PC-9 (cell line): ENCODE data around the gene EBF4. TPM values are rescaled to one million over a fixed set of nuclear protein-coding genes. Genes with fewer than 3 reads are reported as not detected.

Experiments used
- BruUV-seq: library from RNA; stranded (reverse); fragments of 400-500 nt; replicated peaks from 2 replicates; lab custom pipeline; 2021; lab: Mats Ljungman, UMichigan
- CTCF ChIA-PET: fragments of 300-600 bp; sonication (Branson Sonifier 250); formaldehyde crosslinking; loops from one replicate; lab custom pipeline; 2022; ENCODE audit warnings: antibody characterized with exemption; lab: Charles Lee
- POLR2A ChIA-PET: fragments of 300-600 bp; sonication (Branson Sonifier 250); formaldehyde crosslinking; loops from one replicate; lab custom pipeline; 2022; ENCODE audit warnings: antibody characterized with exemption; ENCODE audit not compliant: unreplicated experiment; lab: Charles Lee
- DNase-seq, 2 experiments: peaks; one replicate each; pipeline versions ENCODE4 v3.0.0 to v3.0.0-alpha.2; 2015 to 2022; ENCODE audit warnings: mixed read lengths in 1 of 2
- H2AFZ ChIP-seq: fragments of 200-600 bp; sonication (generic); 2 replicates; pipeline ENCODE4 v1.8.1; 2017; ENCODE audit warnings: antibody characterized with exemption
- H3F3A ChIP-seq: fragments of 200-600 bp; sonication (generic); 2 replicates; pipeline ENCODE4 v1.8.1; 2017; ENCODE audit warnings: antibody characterized with exemption, mild to moderate bottlenecking, low read depth; ENCODE audit not compliant: insufficient read depth
- H3K27ac ChIP-seq: fragments of 200-600 bp; sonication (generic); 2 replicates; pipeline ENCODE4 v1.6.1; 2016; ENCODE audit warnings: mixed run types
- H3K27me3 ChIP-seq: fragments of 200-600 bp; sonication (generic); 2 replicates; pipeline ENCODE4 v1.6.1; 2016; ENCODE audit warnings: low read depth, mixed run types; ENCODE audit not compliant: insufficient read depth
- H3K36me3 ChIP-seq: fragments of 200-600 bp; sonication (generic); 2 replicates; pipeline ENCODE4 v1.6.1; 2016; ENCODE audit warnings: low read depth, mixed run types
- H3K4me1 ChIP-seq: fragments of 200-600 bp; sonication (generic); replicated peaks from 2 replicates; pipeline ENCODE4 v1.6.1; 2016; ENCODE audit warnings: mixed run types; ENCODE audit not compliant: insufficient read depth
- H3K4me2 ChIP-seq: fragments of 200-600 bp; sonication (generic); 2 replicates; pipeline ENCODE4 v1.6.1; 2017; ENCODE audit warnings: mixed run types
- H3K4me3 ChIP-seq: fragments of 200-600 bp; sonication (generic); 2 replicates; pipeline ENCODE4 v1.6.1; 2016; ENCODE audit warnings: mixed run types
- H3K79me2 ChIP-seq: fragments of 200-600 bp; sonication (generic); 2 replicates; pipeline ENCODE4 v1.6.1; 2017; ENCODE audit warnings: low read depth, mixed run types
- H3K9me2 ChIP-seq: fragments of 200-600 bp; sonication (generic); 2 replicates; pipeline ENCODE4 v1.8.1; 2017; ENCODE audit warnings: mild to moderate bottlenecking; ENCODE audit not compliant: insufficient read depth
- H3K9me3 ChIP-seq: fragments of 200-600 bp; sonication (generic); 2 replicates; pipeline ENCODE4 v1.8.1; 2016; ENCODE audit warnings: low read depth; ENCODE audit not compliant: insufficient read depth
- H4K20me1 ChIP-seq: fragments of 200-600 bp; sonication (generic); 2 replicates; pipeline ENCODE4 v1.8.1; 2017; ENCODE audit not compliant: insufficient read depth
- CTCF ChIP-seq: fragments of 200-600 bp; sonication (generic); conservative IDR thresholded peaks from 2 replicates; pipeline ENCODE4 v1.6.1; 2017; ENCODE audit warnings: mixed run types, antibody characterized with exemption, mild to moderate bottlenecking, moderate library complexity
- EZH2 ChIP-seq: fragments of 200-600 bp; sonication (generic); IDR thresholded peaks from 2 replicates; pipeline ENCODE4 v1.8.0; 2017; ENCODE audit warnings: antibody characterized with exemption, low read depth
- intact Hi-C: fragments of 100-400 bp; cut with micrococcal nuclease; formaldehyde crosslinking; loops from one replicate; pipeline ENCODE4 v1.10.0; 2022; ENCODE audit not compliant: unreplicated experiment
- total RNA-seq: library from RNA; stranded (reverse); gene quantifications from 2 replicates; pipeline ENCODE4 v1.2.3, GENCODE V29; 2021

EBF4 gene
- total RNA-seq, 1 experiment from 2014 or later = 5.1 TPM

- Histone ChIP-seq H4K20me1 (no peaks in the 10 kb centered on the region), H3K9me3 (no peaks in the 10 kb centered on the region), H3K27ac (no peak overlapping the region), H3K79me2 (no peaks in the 10 kb centered on the region), H3K4me2 (no peak overlapping the region), H3K9me2 (no peaks in the 10 kb centered on the region), H3K27me3 (no peaks in the 10 kb centered on the region), H3K36me3 (no peaks in the 10 kb centered on the region), H3K4me1 (no peaks in the 10 kb centered on the region), H2AFZ (no peak overlapping the region), H3K4me3 (no peak overlapping the region), H3F3A (no peaks in the 10 kb centered on the region)
- no peak for DNase-seq
- BruUV-seq = no TSS peak
- ChIA-PET CTCF (no interaction called here), POLR2A (no interaction called here)
- TF ChIP-seq EZH2 (no peak), CTCF (no peak)
- intact Hi-C loops = no loop called here
These were observed 82.6 kb downstream of the EBF4 start for GRCh38 chr20:2775139-2775538.

DNA sequence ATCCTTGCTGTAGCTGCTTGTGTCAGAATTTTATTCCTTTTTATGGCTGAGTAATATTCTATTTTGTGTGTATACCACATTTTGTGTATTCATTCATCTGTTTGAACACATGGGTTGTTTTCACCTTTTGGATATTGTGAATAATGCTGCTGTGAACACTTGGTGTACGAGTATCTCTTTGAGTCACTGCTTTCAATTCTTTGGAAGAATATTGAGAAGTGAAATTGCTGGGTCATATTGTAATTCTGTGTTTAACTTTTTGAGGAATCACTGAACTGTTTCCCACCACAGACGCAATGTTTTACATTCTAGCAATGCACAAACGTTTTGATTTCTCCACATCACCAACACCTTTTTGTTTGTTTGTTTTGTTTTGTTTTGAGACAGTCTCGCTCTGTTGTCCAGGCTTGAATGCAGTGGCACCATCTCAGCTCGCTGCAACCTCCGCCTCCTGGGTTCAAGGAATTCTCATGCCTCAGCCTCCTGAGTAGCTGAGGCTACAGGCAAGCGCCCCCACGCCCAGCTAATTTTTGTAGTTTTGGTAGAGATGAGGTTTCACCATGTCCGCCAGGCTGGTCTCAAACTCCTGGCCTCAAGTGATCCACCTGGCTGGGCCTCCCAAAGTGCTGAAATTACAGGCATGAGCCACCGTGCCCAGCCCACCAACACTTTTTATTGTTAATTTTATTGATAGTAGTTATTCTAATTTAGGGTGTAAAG, 86.2 kb downstream of the EBF4 start:
- Histone ChIP-seq H4K20me1 (no peaks in the 10 kb centered on the region), H3K36me3 (no peaks in the 10 kb centered on the region), H3F3A (no peaks in the 10 kb centered on the region), H3K27ac (no peak overlapping the region), H3K4me3 (no peak overlapping the region), H3K9me2 (no peaks in the 10 kb centered on the region), H3K9me3 (no peaks in the 10 kb centered on the region), H3K79me2 (no peaks in the 10 kb centered on the region), H3K4me1 (no peaks in the 10 kb centered on the region), H3K4me2 (no peak overlapping the region), H2AFZ (no peak overlapping the region), H3K27me3 (no peaks in the 10 kb centered on the region)
- DNase-seq = no peak
- intact Hi-C loops = no loop called here
- no peak for TF ChIP-seq EZH2
- TF ChIP-seq CTCF = no peak
- ChIA-PET CTCF (no interaction called here), POLR2A (no interaction called here)
- BruUV-seq = no TSS peak

DNA sequence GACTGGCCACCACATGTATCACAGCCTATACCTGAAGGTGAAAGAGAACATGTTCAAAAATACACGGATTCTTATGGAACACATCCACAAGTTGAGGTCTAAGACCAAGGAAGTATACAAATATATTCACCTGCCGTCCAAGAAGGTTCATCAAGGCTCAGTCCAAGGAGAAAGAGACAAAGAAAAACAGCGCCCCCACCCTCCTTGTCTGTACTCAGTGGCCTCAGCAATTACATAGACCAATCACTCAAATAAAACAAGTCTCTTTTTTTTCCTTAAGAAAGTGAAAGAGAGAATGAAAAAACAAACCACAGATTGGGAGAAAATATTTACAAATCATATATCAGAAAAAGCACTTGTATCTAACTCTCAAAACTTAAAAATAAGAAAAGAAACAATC, 88.4 kb downstream of the EBF4 start:
- no peaks in the 10 kb centered on the region for H3K4me1 ChIP-seq
- no peak overlapping the region for H2AFZ ChIP-seq
- no peak overlapping the region for H3K27ac ChIP-seq
- H3K9me2 ChIP-seq = no peaks in the 10 kb centered on the region
- no TSS peak for BruUV-seq
- H3K27me3 ChIP-seq = no peaks in the 10 kb centered on the region
- no peaks in the 10 kb centered on the region for H3F3A ChIP-seq
- CTCF ChIA-PET = no interaction called here
- TF ChIP-seq CTCF = no peak
- TF ChIP-seq EZH2 = no peak
- POLR2A ChIA-PET = interaction anchor here (0.5 kb wide), 1 partner anchor 306 kb away, joined by 4 read pairs; no protein-coding TSS in a partner anchor
- intact Hi-C loops = no loop called here
- no peak overlapping the region for H3K4me3 ChIP-seq
- H3K36me3 ChIP-seq = no peaks in the 10 kb centered on the region
- no peak overlapping the region for H3K4me2 ChIP-seq
- no peaks in the 10 kb centered on the region for H4K20me1 ChIP-seq
- no peak for DNase-seq
- H3K79me2 ChIP-seq = no peaks in the 10 kb centered on the region
- H3K9me3 ChIP-seq = no peaks in the 10 kb centered on the region
